IMR-90 (cell line): ENCODE data around the gene PSAPL1.

Experiments used
- CEBPB ChIP-seq: IDR thresholded peaks from 2 replicates; pipeline ENCODE4 v1.6.1; 2012; ENCODE audit warnings: low read depth, low read length, improper control_type of control experiment
- CTCF ChIP-seq: conservative IDR thresholded peaks from 2 replicates; pipeline ENCODE4 v1.5.1; 2012; ENCODE audit warnings: mild to moderate bottlenecking, low read depth, low read length, improper control_type of control experiment
- SMC3 ChIP-seq: fragments of 150-350 bp; IDR thresholded peaks from 2 replicates; pipeline ENCODE4 v1.6.1; 2016; ENCODE audit warnings: low read depth, mild to moderate bottlenecking, antibody characterized with exemption, low read length, moderate library complexity

GRCh38 chr4:7384003-7384928 is 50.5 kb downstream of the PSAPL1 start:
- no peak for TF ChIP-seq CEBPB
- TF ChIP-seq CTCF: no peak
- no peak for TF ChIP-seq SMC3
